Measurements from ENCODE around the gene CREB3L1.
"Not testable (repeated sequence)": the region's sequence is repeated elsewhere in the genome, so short reads cannot be mapped to it uniquely, and the experiment has no call there.

The CREB3L1 gene

DNA sequence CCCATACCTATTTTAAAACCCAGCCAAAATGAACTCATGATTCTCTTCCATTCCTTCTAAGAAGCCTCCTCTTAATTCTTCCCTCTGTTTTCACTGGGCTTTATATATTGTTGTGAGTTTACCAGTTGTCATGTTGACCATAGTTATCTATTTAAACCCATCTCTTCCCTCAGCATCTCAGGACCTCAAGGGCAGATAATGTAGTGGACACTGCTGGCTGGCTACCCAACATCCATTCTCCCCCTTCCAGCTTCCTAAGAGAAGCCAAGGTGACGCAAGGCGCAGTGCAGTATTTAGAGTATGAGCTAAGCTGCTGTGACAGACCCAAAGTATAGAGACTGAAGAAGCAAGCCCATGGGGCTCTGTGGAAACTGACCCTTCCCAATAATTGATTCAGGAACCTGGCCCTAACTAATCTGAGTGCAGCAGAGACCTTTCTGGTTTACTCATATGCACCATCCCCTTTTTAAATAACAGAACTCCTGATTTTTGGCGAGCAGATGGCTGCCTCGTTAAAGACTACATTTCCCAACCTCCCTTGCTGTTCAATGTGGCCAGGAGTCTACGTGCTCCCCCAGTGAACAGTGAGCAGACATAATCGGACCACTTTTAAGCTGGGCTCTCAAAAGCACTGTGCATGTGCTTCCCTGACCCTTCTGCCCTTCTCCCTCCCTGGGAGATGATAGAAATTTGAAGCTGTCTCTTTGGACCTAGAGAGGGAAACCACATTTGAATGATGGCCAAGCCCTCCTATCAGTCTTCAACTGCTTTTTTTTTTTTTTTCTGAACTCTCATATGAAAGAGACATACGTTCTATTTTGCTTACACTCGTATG lies 28.1 kb upstream of the CREB3L1 start:
- no peak for DNase-seq

GRCh38 chr11:46249938-46250744 lies 27.3 kb upstream of the CREB3L1 start:
- DNase-seq: no peak

- DNase-seq: no peak
These were observed 26.8 kb upstream of the CREB3L1 start for GRCh38 chr11:46250745-46251052.

DNA sequence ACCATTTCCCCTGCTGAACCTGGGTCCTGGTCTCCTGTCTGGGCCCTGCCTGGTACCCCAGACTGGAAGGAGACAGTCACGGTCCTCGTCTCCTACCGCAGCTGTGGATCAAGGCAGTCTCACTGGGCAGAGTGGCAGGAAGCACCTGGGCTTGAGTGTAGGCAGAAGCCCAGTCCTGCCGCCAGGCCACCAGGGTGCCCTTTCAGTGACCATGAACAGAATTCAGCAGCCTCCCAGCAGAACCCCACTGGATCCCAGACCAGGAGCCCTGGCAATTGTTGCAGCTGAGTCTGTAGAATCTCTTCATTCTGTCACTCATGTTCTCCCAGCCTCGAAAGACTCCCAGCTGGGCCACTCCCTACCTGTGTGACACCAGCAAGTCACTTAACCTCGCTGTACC lies 25.5 kb upstream of the CREB3L1 start:
- no peak for DNase-seq

- peak; percentile 48 for DNase-seq
These were observed 25.0 kb upstream of the CREB3L1 start for GRCh38 chr11:46252373-46252914.

DNA sequence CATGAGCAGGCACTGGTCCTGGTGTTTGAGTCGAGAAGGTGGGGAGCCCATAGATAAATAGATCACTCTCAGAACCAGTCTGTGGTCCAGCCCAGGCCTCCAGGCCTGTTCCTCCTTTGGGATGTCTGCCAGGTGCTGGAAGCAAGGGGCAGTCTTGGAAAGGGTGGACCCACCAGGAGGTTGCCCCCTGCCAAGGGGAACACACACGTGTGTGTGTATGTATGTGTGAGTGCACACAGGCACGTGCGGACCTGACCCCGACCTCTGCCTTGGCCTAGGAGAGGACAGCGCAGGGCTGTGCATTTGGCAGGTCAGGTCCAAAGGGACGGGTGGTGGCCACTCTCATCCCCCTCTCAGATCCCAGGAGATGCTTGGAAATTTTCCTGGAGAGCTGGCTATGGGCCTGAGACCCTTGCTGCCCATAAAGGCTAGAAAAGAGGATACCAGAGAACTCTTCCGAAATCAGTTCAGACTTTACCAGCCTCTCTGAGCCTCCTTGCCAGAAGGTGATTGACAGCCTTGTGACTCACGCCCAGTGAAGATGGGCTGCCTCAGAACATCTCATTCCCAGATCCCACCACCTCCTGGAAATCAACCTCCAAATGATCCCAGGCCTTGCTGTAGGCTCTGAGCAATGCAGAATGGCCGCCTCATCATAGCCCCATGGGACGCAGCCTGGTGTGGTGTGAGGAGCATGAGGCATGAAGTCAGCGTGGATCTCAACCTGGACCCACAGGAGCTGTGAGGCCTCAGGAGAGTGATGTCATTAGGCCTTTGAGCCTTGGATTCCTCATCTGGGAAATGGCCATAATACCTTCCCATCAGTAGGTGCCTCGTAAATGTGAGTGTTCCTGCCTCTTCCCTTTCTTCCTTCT lies 24.0 kb upstream of the CREB3L1 start:
- DNase-seq: no peak

DNA sequence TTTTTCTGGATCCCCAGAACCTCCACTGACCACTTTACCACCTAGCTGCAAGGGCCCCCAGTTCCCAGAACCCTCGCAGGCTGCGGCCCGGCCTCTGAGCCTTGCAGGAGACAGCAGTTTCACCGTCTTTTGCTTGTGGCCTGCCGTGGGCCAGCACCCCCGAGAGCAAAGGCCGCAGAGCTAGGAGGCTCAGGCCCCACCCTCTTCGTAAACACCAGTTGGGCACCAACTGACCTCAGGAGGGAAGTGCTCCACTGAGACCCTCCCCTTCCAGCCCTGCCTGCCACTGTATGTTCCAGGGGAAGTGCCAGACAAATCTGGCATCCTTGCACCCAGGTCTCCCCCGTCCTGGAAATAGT lies 23.4 kb upstream of the CREB3L1 start:
- no peak for DNase-seq

DNA sequence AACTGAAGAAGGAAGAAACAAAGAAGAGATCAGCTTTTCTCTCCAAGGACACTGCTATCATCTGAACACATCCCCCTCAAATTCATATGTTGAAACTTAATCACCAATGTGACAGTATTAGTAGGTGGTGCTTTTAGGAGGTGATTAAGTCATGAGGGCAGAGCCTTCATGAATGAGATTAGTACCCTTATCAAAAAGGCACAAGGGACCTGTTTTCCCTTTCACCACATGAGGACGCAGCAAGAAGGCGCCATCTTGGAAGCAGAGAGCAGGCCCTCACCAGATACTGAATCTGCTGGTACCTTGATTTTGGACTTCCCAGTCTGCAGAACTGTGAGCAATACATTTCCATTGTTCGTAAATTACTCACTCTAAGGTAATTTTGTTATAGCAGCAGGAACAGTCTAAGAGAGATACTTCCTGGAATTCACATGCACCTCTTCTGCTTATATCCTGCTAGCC lies 20.9 kb upstream of the CREB3L1 start:
- DNase-seq: no peak

DNA sequence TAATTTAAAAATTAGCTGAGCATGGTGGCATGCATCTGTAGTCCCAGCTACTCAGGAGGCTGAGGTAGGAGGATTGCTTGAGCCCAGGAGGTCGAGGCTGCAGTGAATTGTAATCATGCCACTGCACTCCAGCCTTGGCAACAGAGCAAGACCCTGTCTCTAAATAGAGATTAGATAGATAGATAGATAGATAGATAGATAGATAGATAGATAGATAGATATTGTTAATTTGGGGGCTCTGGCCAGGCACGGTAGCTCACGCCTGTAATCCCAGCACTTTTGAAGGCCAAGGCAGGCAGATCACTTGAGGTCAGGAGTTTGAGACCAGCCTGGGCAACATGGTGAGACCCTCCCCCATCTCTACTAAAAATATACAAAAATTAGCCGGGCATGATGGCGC lies 18.1 kb upstream of the CREB3L1 start:
- not testable (repeated sequence) for DNase-seq

DNA sequence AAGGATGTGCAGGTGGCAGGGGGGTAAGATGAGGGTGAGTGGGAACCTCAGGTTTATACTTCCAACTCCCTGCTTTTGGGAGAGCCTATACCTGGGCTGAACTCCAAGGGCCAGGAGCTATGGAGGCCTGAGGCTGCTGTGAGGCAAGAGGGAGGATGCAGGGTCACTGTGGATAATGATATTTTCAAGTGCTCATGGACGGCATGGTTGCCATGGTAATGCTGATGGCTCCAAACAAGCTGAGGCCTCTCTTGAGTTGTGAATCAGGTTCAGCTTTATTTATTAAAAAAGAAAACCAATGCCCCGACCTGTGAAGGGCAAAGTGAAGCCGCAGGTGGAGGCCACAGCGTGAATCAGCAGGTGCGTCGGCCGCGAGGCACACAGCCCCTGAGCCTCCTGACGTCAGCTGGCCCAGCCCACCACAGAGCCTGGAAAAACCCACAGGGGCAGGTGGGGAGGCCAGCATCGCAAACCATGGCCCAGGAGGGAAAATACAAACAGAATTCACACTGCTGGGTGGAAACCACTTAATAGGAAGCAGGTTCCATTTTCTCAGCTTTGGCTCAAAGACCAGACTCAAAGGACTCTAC lies 17.4 kb upstream of the CREB3L1 start:
- no peak for DNase-seq

- DNase-seq: no peak
These were observed 14.3 kb upstream of the CREB3L1 start for GRCh38 chr11:46263120-46263519.

DNA sequence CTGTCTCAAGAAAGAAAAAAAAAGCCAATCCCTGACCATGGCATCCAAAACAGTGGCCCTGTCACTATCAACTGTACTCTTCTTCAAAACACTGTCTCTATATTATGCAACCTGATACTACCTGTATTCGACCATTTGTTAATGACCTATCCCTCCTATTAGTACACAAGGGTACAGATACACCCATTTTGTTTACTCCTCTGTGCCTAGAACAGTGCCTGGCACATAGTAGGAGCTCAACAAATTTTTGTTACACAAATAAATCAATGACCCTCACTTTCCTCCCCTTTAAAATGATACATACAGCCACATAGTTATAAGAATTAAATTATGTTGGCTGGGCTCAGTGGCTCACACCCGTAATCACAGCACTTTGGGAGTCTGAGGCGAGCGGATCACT lies 13.4 kb upstream of the CREB3L1 start:
- no peak for DNase-seq

- DNase-seq: no peak
These were observed 12.5 kb upstream of the CREB3L1 start for GRCh38 chr11:46264976-46265375.

- no peak for DNase-seq
These were observed 11.7 kb upstream of the CREB3L1 start for GRCh38 chr11:46265764-46266163.

DNA sequence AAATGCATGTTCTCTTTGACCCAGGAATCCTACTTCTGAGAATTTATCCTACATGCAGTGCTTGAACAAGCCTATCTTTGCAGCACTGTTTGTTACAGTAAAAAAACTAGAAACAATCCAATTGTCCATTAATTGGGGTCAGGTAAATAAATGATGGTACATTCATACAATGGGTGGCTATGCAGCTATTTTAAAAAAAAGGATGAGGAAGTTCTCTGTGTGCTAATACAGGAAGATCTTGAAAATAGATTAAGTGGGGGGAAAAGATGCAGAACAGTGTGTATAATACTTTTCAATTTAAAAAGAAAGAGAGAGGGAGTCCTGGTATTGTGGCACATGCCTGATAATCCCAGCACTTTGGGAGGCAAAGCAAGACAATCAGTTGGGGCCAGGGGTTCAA lies 9.5 kb upstream of the CREB3L1 start:
- no peak for DNase-seq

DNA sequence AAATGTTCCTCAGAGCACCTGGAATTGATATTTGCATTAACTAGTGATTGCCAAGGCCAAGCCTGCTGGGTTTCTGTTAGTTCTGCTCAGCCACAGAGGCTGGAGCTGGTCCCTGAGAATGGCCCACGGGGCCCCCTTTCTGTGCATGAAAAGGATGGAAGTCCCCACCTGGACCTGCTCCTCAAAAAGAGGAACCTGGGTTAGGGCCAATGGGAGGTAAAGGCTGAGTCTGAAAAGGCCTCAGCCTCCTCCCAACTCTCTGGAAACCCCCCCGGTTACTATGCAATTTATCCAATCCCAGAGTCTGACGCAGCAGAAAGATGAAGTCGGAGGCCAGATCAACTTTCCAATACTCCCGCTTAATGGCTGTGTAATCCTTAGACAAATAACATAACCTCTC lies 6.8 kb upstream of the CREB3L1 start:
- DNase-seq: no peak

GRCh38 chr11:46271407-46271806 lies 6.1 kb upstream of the CREB3L1 start:
- no peak for DNase-seq

DNA sequence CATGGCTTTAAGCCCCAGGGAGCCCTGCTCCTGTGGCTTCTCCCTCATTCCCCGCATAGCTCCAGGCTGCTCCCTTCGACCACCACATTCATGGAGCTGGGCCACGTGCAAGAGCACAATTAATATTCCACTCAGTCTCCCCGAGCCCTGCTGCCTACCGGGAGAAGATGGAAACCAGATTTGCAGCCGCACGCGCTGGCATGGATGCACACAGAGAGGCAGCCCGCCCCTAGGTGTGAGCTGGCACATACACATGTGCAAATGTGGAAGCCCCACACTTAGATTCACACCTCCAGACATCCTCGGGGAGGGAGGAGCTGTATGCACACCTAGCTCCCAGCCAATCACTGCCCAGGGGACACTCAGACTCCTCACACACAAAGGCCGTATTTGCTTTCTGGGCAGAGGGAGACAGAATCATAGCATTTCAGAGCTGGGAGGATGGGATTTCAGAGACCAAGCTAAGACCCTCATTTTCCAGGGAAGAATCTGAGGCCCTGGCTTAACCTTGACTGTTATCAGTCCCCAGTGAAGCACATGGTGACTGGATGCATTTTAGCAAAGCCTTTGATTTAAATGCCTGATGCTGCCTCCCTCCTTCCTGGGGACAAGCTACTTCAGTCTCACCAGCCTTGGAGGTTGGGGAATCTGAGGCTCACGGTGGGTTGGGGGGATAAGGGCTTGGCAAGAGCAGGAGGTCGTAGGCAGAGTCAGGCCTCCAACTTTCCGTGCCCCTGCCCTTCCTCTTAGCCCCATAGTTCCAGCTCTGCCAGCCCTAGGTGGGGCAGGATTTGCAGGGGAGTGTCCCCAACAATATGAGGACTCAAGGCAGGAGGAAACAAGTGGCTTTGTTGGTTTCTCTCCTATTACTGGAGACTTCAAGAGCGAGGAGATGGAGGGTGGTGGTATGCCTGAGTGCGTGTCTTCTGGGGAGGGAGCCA lies 5.3 kb upstream of the CREB3L1 start:
- no peak for DNase-seq

DNA sequence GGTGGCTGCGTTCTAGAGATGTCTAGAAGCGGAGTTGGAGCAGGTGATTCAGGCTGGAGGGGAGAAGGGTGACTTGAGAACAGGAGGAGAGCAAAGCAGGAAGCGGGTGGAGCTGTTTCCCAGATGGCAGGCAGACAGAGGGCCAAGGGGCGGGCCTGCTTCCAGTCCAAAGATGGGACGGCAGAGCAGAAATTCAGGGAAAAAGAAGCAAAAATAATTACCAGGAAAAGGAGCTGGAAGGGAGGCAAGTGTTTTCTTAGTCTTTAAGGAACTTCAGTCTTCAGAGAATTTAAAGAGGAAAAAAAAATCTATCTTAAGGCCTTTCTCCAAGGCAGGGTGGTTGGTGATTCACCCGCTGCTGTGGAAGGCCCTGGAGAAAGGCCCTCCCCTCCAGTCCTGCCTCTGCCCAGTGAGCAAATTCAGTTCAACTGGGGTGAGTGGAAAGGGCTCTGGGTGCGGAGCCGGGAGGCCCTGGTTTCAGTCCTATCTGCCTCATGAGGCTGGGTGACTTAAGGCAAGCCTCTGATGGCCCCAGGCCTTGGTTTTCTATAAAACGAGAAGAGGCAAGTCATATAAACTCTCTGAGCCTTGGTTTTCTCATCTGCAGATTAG lies 4.5 kb upstream of the CREB3L1 start:
- DNase-seq: peak; percentile 51

- DNase-seq: no peak
These were observed 3.8 kb upstream of the CREB3L1 start for GRCh38 chr11:46273511-46274205.

Measured in NCI-H2029 treated with DMSO at 0.1 percent for 48 hours (cell line).